ENCODE data around the gene NELL1.
"Not testable (repeated sequence)": the region's sequence is repeated elsewhere in the genome, so short reads cannot be mapped to it uniquely, and the experiment has no call there.

Gene NELL1

GRCh38 chr11:20771681-20772080 is 102.3 kb downstream of the NELL1 start:
- no peak for DNase-seq

GRCh38 chr11:20775331-20775730 is 105.9 kb downstream of the NELL1 start:
- no peak for DNase-seq

GRCh38 chr11:20782775-20783174 is 113.4 kb downstream of the NELL1 start:
- no peak for DNase-seq

GRCh38 chr11:20783220-20783619 is 113.8 kb downstream of the NELL1 start:
- DNase-seq = no peak

GRCh38 chr11:20790622-20791021 is 121.2 kb downstream of the NELL1 start:
- DNase-seq = no peak

DNA sequence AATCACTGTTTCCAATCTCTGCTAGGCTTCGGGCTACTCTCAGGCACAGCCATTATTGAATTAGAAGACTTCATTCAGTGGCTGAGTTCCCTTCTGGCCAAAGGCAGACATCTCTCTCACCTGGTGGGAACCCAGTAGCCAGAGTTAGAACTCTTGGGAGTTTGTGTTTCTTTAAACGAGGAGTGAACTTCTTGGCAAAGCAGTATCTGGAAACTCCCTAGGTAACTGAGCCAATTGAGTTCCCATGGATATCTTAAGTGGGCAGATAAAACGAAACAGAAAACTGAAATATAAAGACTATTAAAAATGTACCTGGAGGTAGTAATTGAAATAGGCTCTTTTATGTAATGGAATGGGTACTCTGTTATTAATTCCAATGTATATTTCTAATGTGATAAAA is 125.6 kb downstream of the NELL1 start:
- no peak for DNase-seq

GRCh38 chr11:20808328-20808727 is 138.9 kb downstream of the NELL1 start:
- DNase-seq = no peak

- DNase-seq = no peak
Measured at GRCh38 chr11:20821046-20821445, 151.7 kb downstream of the NELL1 start.

DNA sequence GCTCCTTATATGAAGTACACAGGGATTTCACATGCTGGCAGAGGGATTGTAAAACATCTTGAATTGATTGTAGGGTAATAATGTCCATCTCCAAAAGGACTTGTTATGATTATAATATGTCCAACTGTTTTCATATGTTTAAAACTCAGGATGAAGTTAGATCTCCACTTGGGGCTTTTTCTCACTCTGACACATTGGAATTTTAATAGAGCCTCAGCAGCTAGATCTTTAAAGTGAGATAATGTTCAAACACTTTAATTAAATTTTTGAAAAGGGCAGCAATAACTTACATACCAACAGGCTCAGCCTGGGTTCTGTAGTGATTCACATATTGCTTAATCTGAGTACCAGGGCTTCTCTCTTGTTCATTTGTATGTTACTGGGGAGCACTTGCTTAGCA is 152.1 kb downstream of the NELL1 start:
- no peak for DNase-seq

DNA sequence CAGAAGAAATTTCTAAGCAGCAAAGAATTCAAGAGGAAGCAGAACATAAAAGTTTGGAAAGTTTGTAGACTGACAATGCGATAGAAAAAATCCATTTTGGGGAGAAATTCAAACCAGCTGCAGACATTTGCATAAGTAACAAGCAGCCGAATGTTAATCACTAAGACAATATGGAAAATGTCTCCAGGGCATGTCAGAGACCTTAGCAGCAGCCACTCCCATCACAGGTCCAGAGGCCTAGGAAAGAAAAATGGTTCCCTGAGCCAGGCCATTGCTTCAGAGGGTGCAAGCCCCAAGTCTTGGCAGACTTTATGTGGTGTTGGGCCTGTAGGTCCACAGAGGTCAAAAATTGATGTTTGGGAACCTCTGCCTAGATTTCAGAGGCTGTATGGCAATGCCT is 155.4 kb downstream of the NELL1 start:
- no peak for DNase-seq

- DNase-seq = no peak
Measured at GRCh38 chr11:20835561-20835960, 166.2 kb downstream of the NELL1 start.

- DNase-seq = no peak
Measured at GRCh38 chr11:20839231-20839630, 169.8 kb downstream of the NELL1 start.

DNA sequence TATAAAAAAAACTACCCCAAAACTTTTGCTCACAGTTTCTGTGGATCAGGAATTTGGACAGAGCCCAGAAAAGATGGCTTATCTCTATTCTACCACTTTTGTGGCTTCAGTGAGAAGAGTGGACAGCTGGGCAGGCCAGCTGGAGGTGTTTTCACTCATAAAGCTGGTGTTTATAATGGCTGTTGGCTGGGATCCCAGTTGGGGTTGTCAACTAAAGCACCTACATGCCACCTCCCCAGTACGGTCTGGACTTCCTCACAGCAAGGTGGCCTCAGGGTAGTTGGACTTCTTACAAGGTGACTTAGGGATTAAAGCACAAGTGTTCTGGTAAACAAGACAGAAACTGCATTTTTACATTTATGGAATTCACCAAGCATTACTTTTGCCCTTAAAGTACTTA is 171.0 kb downstream of the NELL1 start:
- no peak for DNase-seq

GRCh38 chr11:20844216-20844615 is 174.8 kb downstream of the NELL1 start:
- DNase-seq = no peak

GRCh38 chr11:20844630-20845029 is 175.2 kb downstream of the NELL1 start:
- no peak for DNase-seq

DNA sequence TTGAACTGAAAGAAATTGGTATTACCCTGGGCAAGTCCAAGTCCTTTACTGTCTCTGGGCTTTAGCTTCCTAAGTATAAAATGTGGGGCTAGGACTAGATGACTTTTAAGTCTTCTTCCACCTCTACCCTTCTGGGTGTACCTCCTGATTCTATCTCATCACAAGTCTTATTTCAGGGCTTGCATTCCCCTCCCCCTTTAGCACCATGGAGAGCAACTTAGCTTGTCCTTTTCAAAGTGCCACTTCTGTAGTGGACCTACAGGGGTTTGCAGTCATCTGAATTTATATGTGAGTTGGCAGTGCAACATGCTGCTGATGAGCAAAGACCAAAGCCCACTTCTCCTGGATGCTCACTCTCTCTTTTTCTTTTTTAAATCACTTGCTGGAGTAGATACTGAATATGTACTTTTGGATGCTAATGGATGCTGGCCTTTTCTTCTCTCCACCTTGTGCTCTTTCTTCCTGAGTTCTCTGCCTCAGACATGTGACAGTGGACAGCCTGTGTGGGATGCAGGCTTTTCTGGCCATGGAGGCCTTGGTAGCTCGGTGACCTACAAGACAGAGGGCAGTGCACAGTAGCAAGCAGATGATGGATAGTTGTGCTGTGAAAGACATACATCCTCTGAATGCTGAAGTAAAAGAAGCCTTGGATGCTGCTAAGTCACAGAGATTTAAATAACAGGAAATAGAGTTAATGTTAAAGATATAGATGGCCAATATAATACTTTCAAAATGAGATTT is 185.0 kb downstream of the NELL1 start:
- DNase-seq = no peak

GRCh38 chr11:20861322-20861721 is 191.9 kb downstream of the NELL1 start:
- DNase-seq = no peak

DNA sequence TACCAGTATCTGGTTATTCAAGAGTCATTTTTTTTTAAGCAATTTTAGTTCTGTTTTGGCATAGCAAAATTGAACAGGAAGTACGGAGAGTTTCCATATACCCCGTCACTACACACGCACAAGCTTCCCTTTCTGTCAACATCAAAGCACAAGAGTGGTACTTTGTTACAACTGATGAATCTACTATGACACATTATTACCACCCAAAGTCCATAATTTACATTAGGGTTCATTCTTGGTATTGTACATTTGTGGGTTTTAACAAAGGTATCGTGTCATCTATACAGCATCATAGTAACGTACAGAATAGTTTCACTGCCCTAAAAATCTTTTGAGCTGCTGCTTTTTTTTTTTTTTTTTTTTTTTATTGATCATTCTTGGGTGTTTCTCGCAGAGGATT is 192.9 kb downstream of the NELL1 start:
- not testable (repeated sequence) for DNase-seq

GRCh38 chr11:20864628-20865027 is 195.2 kb downstream of the NELL1 start:
- no peak for DNase-seq

DNA sequence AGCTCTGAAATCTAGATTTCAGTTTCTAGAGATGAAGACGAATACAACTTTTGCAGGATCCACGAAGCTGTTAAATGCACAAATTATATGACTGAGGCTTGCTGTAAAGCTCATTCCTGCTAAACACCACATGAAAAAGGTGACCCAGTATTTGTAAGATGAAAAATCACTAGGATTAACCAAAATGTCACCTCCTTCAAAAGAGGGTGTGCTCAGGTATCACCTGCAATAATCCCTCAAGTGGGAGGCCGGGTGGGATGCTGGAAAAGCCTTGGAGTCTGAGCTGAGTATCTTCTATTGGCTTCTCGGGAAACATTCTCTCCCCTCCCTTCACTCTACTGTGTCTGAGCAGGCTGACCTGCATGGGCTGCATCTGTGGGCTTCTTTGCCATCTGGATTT is 195.8 kb downstream of the NELL1 start:
- no peak for DNase-seq

DNA sequence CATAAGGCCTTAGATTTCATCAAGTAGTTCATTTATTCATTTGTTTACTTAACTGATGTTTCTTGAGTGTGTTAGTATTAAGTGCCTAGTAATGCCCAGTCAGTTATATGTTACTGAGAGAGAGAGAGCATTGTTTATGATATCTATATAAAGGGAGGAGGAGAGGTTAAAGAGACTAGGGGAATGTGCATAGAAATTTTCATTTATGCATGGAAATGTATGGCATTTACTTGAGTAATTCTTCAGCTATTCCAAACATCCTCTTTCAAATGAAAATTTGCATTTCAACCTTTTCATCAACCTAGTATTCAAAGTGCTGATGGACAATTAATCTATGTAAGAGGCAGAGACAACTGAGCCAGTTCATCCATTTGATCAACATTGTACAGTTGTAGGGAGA is 199.7 kb downstream of the NELL1 start:
- no peak for DNase-seq

DNA sequence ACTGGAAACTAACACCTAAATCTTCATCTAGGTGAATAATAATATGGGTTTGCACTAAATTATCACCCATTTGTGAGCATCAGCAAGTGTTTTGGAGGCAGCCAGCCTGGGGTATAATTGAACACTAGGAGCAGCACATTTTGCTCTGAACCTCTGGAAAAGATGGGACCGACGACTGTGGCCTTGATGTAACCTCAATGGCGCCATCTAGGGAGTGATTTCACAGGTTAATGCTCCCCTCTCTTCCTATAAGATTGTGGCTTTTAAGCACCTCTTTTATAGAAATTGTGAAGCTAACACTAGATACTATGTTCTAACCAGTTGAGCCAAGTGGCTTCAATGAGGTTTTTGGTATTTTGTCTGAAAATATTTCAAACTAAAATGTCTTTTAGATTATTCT is 203.7 kb downstream of the NELL1 start:
- no peak for DNase-seq

DNA sequence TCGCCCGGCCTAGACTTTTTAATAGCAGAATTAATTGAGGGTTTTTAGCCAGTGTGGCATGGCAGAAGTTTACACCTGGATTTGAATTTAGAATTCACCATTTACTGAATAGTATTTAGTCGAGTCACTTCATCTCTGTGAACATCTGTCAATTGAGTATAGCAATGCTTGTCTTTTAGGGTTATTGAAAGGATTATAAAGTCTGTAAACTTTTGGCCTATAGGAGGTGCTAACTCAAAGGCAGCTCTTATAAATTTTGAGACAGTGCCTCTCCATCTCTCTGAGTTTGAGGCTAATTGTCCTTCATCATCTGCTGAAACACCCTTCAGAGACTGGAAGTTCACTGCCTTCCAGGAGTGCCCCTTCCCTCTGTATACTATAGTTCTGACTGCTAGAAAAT is 205.0 kb downstream of the NELL1 start:
- no peak for DNase-seq

- DNase-seq = no peak
Measured at GRCh38 chr11:20875889-20876288, 206.5 kb downstream of the NELL1 start.

GRCh38 chr11:20876738-20877137 is 207.4 kb downstream of the NELL1 start:
- no peak for DNase-seq

All from right hindlimb (tissue), 1 donor.